IPS DF 4.7 (cell line): ENCODE measurements around the gene TBATA.

Source experiments
- DNase-seq: peaks from one replicate; pipeline ENCODE4 v3.0.0-alpha.2; 2013; ENCODE audit warnings: low spot score; ENCODE audit errors: extremely low read depth

TBATA gene

DNA sequence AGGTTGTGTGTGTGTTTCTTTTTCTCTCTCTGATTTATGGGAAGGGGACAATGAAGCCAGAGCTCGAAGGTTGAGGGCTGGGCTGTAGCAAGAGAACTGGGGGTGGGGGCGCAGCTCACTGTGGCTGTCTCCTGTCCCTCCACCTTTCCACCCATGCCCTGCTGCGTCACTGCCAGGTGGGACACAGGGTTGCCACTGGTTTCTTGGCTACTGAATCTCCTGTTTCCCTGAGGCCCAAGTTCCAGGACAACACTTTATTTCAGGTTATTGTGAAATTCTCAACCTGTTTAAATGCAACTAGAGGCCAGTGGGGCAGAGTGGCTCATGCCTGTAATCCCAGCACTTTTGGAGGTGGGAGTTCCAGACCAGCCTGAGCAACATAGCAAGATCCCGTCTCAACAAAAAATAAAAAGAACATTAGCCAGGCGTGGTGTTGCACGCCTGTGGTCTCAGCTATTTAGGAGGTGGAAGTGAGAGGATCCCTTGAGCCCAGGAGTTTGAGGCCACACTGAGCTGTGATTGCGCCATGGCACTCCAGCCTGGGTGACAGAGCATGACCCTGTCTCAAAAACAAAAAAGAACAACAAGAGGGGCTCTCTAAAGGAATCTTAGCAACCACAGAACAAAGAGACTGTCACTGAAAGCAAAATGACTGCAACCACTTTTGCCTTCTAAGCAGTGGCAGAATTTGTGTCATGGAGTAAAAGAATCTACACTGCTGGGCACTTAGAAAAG, 22.6 kb downstream of the TBATA start:
- DNase-seq, result no peak

DNA sequence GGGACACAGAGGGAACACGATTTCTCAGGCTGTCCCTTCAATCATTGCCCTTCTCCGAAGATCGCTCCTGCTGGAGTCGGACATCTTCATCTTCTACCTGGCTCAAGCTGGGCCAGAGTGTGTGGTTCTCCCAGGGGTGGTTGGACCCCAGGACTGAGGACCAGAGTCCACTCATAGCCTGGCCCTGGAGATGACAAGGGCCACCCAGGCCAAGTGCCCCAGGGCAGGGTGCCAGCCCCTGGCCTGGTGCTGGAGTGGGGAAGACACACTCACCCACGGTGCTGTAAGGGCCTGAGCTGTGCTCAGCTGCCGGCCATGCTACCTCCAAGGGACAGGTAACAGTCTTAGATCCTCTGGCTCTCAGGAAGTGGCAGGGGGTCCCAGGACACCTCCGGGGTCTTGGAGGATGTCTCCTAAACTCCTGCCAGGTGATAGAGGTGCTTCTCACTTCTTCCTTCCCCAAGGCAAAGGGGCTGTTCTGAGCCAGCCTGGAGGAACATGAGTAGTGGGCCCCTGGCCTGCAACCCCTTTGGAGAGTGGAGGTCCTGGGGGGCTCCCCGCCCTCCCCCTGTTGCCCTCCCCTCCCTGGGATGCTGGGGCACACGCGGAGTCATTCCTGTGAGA, 23.3 kb downstream of the TBATA start:
- no peak for DNase-seq

DNA sequence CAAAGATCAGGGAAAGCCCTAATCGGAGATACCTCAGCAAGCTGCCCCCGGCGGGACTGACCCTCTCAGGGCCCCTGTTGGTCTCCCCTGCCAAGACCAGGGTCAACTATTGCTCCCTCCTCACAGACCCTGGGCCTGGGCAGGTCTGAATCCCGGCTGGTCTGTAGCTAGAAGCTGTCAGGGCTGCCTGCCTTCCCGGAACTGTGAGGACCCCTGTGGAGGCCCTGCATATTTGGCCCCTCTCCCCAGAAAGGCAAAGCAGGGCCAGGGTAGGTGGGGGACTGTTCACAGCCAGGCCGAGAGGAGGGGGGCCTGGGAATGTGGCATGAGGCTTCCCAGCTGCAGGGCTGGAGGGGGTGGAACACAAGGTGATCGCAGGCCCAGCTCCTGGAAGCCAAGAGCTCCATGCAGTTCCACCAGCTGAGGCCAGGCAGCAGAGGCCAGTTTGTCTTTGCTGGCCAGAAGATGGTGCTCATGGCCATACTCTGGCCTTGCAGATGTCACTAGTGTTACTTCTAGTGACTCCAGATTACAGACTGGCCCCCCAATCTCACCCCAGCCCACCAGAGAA, 24.1 kb downstream of the TBATA start:
- no peak for DNase-seq

DNA sequence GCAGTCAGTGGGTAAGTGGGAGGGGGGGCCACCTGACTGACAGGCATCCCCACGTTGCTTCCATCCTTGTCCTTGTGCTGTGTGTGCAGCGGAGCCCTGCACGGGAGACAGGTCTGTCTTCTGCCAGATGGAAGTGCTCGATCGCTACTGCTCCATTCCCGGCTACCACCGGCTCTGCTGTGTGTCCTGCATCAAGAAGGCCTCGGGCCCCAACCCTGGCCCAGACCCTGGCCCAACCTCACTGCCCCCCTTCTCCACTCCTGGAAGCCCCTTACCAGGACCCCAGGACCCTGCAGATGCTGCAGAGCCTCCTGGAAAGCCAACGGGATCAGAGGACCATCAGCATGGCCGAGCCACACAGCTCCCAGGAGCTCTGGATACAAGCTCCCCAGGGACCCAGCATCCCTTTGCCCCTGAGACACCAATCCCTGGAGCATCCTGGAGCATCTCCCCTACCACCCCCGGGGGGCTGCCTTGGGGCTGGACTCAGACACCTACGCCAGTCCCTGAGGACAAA, 24.8 kb downstream of the TBATA start:
- DNase-seq, result no peak

DNA sequence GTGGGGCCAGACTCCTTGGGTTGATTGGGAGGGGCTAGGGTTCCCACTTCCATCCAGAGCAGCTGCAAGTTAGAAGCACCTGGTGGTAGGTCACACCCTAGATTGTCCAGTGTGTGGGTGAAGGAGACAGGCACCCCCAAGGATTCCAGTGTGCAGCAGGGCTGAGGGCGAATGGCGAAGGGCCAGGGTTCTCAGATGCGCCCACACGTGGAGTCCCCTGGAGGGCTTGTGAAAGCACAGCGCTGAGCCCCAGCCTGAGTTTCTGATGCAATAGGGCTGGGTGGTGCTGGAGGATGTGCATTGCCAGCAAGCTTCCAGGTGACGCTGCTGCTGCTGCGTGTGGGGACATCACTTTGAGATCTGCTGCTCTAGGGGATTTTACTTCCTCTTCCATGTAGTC, 25.4 kb downstream of the TBATA start:
- no peak for DNase-seq

DNA sequence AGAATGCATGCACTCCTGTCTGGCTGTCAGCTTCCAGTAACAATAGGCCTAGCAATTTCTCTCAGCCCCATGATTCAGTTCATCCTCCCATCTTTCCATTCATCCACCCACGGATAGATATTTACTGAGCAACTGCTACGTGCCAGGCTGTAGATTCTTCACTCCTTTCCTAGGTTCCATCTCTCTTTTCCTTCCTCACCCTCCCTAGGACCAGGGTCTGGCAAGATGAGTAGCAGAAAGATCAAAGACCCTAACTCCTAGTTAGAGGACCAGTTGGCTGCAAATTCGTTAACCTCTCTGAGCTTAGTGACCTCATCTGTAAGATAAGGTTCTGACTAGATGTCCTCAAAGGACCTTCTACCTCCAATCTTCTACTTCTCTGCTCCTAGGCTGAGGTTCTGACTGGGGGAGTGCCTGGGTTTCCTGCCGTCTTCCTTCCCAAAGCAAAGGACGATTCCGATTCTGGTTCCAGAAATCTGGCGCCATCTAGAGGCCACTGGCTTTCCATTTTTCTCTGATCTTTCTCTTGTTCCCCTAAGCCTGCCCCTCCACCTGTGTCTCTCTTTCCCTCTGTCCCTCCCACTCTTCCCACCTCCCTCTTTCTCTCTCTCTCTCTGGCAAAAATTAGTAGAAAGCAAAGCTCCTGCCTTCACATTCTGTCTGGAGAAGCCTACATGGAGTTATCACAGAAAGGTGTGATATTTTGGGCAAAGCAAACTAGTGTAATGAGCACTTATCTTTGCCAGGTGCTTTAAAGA, 26.2 kb downstream of the TBATA start:
- peak; percentile 91 for DNase-seq

DNA sequence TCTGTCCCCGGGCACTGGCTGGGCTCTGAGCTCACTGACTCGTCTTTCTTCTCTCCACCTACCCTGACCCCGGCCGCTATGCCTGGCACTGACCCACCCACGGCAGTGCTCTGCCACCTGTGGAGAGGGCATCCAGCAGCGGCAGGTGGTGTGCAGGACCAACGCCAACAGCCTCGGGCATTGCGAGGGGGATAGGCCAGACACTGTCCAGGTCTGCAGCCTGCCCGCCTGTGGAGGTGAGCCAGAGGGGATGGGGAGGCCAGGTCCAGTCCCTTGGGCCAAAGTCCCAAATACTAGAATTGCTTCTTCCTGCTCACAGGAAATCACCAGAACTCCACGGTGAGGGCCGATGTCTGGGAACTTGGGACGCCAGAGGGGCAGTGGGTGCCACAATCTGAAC, 27.3 kb downstream of the TBATA start:
- no peak for DNase-seq

DNA sequence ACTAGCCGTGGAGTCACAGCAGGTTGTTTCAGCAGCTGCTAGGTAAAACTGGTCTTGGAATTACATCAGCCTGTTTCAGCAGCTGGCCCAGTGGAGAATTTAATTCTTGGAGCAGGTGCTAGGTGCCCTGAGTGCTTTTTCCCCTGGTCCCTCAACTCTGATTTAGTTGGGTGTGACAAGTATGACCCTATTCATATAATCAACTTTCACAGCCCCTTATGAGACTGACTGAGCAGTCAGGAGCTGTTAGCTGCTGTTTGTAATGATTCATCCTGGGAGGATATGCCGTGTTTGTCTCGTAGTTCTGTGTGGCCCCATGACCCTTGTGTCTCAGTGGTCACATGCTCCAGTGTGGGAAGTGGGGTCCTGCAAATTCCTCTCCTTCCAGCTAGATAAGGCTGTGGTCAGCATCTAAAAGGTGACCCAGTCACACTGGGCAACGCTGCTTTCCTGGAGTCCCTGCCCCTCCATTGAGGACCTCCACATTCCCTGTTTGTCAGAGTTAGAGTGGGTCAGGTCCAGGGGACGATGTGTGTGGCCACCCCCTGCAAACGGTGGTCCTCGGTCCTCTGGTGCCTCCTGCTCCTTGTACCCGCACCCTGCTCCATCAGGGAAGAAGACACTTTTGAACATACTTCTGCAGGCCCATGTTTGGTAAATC, 28.3 kb downstream of the TBATA start:
- DNase-seq, result no peak

DNA sequence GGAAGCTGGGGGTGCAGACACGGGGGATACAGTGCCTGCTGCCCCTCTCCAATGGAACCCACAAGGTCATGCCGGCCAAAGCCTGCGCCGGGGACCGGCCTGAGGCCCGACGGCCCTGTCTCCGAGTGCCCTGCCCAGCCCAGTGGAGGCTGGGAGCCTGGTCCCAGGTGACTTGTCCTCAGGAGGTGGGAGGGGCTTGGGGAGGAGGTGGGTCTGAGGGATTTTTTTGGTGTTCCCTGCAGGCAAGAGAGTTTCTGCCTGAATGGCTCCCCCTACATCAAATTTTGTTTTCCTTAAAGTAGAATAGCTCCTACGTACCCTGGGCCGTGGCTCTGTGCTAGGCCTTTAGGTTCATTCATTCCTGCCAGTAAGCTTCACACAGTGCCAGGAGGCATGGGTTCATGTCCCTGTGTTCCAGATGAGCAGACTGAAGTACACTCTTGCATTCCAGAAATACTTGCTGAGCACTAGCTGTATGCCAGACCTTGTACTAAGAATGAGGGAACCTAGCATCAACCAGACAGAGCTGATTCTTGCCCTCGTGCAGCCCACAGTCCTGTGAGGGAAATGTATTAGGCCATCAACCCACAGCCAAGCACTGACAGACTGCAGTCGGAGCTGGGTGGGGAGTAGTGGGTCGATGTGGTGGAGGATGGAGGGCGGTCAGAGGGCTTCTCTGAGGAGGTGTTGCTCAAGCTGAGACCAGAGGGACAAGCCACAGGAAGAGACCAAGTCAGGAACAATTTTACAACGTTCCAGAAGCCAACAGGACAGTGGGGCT, 31.1 kb downstream of the TBATA start:
- DNase-seq, result no peak

DNA sequence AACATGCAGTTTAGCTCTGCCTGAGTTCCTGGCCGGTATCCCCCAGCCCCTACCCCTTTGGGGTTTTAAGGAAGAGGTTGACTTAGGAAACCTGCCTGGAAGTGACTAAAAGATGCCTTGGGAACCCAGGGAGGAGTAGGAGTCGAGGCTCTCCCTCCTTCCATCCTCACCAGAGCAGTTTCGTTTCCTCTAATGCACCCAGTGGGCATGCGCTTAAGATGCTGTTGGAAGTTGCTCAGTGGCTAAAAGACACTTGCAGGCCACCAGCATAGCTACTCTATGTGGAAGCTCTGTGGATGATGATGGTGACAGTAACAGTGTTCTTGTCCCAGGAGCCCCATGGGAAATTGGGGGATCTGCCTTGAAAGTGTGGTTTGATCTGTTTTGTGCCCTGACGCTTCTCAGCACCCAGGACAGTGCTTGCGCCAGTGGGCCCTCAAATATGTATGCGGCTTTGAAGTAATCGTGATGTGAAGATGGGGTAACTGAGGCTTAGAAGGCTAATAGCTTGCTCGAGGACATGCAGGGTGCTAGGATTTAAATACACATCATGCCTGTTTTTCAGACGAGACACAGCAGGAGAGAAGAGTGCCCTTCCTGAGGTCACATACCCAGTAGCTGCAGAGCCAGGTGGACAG, 32.0 kb downstream of the TBATA start:
- no peak for DNase-seq

DNA sequence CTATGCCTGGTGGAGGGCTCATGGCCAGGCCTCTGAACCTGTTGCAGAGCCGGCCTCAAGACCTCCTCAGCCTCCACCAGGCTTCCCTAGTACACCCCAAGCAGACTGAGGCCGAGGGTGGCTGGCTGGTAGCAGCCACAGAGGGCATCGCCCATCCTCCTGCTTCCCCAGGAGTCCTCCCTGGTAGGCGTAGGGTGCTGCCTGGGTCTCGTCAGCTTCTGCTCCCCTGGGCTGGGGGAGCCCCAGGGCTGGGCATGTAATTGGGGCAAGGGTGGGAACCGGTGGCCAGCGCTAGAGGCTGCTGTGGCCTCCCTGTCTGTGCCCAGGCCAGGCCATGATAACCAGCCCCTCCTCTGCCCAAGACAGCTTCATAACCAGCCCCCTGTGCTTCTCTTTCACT, 32.6 kb downstream of the TBATA start:
- DNase-seq, result no peak

DNA sequence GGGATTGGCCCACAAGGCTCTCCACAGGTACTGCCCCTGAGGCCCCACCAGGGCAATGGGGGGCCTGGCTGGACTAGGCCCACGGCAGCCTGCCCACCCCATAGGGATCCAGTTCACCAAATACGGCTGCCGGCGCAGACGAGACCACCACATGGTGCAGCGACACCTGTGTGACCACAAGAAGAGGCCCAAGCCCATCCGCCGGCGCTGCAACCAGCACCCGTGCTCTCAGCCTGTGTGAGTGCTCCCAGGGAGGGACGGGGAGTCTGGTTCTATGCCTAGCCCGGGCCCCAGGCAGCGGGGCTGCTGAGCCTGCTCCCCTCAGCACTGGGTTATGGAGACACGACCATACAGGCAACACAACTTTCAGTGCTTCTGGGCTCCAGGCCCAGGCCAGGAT, 33.2 kb downstream of the TBATA start:
- DNase-seq, result no peak

DNA sequence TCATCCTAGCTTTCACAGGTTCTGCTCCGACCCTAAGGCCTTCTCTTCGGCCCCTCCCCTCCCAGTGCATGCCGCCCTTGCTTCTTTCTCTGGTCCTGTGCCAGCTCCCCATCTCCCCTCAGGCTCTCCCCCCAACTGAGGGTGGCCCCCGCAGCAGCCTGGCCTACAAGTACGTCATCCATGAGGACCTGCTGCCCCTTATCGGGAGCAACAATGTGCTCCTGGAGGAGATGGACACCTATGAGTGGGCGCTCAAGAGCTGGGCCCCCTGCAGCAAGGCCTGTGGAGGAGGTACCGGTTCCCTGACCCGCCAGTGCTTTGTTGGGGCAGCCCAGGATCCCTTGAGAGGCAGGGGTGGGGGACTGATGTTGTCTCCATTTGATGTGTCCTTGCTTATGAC, 33.8 kb downstream of the TBATA start:
- DNase-seq, result no peak

DNA sequence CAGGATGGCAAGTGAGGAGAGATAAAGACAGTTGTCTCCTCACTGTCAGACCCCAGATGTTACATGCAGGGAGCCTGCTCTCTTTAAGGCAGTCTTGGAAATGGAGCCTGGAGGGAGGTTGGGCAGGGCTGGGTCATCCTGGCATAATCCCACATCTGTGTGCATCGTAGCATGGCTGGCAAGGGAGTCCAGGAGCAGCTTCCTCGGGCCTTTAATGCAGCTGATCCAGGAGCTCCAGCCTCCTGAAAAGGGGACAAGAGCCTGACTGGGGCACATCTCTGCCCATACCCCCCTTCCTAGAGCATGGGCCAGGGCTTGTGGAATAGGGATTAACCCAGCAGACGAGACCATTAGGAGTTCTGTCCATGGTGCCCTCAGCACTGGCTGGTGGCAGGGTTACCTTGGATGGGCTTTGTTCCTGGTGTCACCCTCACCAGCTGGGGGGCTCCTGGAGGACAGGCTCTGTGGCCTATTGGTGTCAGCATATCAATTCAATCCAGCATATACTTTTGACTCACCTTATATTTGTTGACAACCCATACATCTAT, 34.9 kb downstream of the TBATA start:
- DNase-seq, result no peak

DNA sequence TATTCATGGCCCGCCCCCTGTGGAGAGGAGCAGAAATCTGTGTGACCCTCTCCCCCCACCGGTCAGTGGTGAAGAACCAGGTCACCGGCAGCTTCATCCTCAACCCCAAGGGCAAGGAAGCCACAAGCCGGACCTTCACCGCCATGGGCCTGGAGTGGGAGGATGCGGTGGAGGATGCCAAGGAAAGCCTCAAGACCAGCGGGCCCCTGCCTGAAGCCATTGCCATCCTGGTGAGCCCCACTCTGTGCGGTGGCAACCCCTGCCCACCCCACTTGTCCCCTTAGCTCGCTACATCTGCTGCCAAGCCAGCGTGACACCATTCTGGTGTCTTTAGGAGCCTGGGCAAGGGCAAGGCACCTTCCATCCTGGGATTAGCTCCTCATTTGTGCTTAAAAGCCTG, 35.4 kb downstream of the TBATA start:
- no peak for DNase-seq

DNA sequence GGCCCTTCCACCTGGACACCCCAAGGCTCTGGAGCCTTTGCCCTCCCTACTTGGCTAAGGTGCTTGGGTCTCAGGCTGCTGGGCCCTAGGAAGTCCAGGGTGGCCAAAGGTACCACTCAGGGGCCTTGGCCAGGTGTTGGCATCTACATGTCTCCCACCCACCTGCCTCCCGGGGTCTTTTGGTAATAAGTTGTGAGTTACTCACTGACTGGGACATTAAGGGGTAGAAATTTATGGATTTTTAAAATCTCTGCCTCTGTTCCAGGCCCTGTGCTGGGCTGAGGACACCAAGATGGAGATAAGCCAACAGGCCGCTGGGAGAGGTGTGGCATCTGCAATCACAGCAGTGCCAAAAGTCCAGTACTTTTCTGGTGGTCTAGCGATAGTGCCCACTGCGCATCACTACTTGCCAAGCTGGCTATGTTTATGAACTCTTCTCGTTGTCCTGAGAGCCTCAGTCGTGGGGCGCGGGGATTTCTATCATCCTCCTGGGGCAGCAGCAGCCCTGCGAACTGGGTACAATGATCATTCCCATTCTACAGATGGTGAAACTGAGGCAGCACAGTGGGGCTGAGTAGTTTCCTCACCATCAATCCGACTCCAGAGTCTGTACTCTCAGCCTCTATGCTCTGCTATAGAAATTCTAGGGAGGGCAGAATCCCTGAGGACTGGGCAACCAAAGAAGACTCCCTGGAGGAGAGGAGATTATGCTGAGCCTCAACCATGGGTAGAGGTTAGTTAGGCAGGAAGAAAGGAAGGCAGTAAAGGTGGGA, 36.2 kb downstream of the TBATA start:
- no peak for DNase-seq

DNA sequence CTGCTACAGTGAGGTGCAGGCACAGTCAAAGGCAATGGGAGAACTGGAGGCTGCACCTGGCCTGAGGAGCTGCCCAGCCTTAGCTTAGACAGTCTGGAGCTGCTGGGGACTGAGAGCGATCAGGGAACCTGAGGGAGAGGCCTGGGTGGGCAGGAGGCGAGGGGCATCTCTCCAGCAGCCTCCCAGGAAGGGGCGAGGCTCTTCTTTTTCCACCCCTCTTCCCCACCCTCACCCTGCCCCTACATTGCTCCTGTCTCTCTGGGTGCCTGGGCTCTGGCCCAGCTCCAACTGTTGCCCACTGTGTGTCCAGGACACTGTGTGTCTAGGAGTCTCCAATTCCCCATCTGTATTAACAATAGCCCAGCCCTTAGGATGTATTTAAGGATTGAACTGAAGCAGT, 36.9 kb downstream of the TBATA start:
- DNase-seq, result no peak

DNA sequence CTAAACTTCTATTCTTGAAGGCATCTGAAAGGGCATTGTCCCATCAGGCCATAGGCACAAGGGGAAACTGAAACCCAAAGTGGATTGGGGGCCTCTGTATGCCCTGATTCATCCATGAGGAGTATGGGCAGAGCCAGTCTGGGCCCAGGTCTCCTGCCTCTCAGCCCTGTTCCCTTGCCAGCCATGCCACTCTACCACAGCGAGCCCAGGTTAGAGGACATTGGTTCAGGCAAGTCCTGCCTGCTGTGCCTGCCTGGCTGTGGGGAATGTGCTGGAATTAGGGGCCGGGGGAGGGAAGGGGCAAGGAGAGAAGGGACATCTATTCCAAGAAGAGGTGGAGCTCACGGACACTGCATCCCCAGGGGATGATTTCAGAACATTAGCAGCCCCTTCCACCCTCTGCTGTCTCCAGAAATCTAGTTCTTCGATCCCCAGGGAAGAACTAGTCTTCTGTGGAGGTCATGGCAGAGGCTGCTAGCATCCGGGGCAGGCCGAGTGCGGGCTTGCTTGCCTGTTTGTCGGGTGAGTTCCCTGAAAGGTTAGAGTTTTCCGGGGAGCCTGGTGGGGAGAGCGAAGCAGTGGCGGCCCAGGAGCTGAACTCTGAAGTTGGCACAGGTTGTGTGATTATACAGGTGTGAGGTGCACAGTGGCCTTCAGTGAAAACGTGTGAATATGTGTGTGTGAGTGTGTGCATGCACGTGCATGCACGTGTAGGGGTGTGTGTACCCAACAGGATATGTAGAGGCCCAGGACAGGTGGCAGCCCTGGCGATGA, 37.8 kb downstream of the TBATA start:
- DNase-seq, result no peak
